Measurements from ENCODE around the gene TRABD2B. TPM values are rescaled to one million over a fixed set of nuclear protein-coding genes. Genes with fewer than 3 reads are reported as not detected.

TRABD2B gene
- total and polyA plus RNA-seq, 2 donors (not counting 3 experiments of a cell fraction or from before 2014, with no cell fraction given): not detected

GRCh38 chr1:47713333-47713953 is 283.7 kb downstream of the TRABD2B start:
- H3K27ac ChIP-seq (ENCODE audit: insufficient read depth, low read depth, low read length): no peak overlapping the region
- intact Hi-C loops (cut with micrococcal nuclease): loop anchor here (5.0 kb wide), 1 partner anchor 146 kb away; no protein-coding TSS in a partner anchor
- dilution Hi-C loops (cut with MboI; ENCODE audit: extremely low pct_ligation_motif_present, low sequenced_read_pairs): no loop called here
- no peaks in the 10 kb centered on the region for H3K9me3 ChIP-seq (replicated peaks; ENCODE audit: control insufficient read depth, insufficient read depth, low read length)
- no peak overlapping the region for H3K4me2 ChIP-seq (ENCODE audit: insufficient read depth, low read length)
- no peak overlapping the region for H2AFZ ChIP-seq (ENCODE audit: low read depth, low read length)
- H4K20me1 ChIP-seq (replicated peaks; ENCODE audit: control insufficient read depth, extremely low read depth, insufficient read depth, low read length): no peaks in the 10 kb centered on the region
- no peak overlapping the region for H3K4me3 ChIP-seq (replicated peaks in 1 of 3; ENCODE audit: insufficient read depth in 1 of 3, low read depth in 1 of 3, low read length in 3 of 3)
- H3K79me2 ChIP-seq (ENCODE audit: control insufficient read depth, insufficient read depth, low read length): no peaks in the 10 kb centered on the region
- peaks cover 59 to 68% of the 10 kb centered on the region in 2 experiments for H3K27me3 ChIP-seq (ENCODE audit: control insufficient read depth in 2 of 2, insufficient read depth in 2 of 2, low read length in 2 of 2)
- TF ChIP-seq EZH2 (IDR thresholded peaks at IDR 0.05; ENCODE audit: borderline replicate concordance, low read depth, low read length, severe bottlenecking): no peak
- no peak for TF ChIP-seq JUN (IDR thresholded peaks at IDR 0.05; ENCODE audit: borderline replicate concordance, insufficient read depth, insufficient read length, low read depth)
- TF ChIP-seq CTCF (IDR thresholded peaks at IDR 0.05; ENCODE audit: extremely low read depth in 1 of 2, insufficient read depth in 1 of 2, low read depth in 1 of 2, low read length in 2 of 2): no peak
- no peak for FAIRE-seq
- POLR2A ChIA-PET: no interaction called here
- no peaks in the 10 kb centered on the region for H3K9me1 ChIP-seq (replicated peaks; ENCODE audit: control insufficient read depth, extremely low read depth, insufficient read depth, low read length)
- BruUV-seq (replicated peaks): no TSS peak
- no peak overlapping the region for H3K9ac ChIP-seq (replicated peaks; ENCODE audit: extremely low read depth, insufficient read depth, low read length)
- H3K4me1 ChIP-seq (ENCODE audit: control insufficient read depth, extremely low read depth, insufficient read depth, low read length): peaks cover 7% of the 10 kb centered on the region
- CTCF ChIA-PET: interaction anchor here (11.6 to 12.6 kb wide), 2 partner anchors 13 to 279 kb away, joined by 182 to 416 read pairs; partner anchors contain the start of gene FOXD2
- no peaks in the 10 kb centered on the region for H3K36me3 ChIP-seq (ENCODE audit: control insufficient read depth in 2 of 2, extremely low read depth in 1 of 2, insufficient read depth in 2 of 2, low read length in 2 of 2)
- no peak for DNase-seq (ENCODE audit: low read depth, low spot score)
